Measurements from ENCODE around the gene KIF3B.
"Not testable (repeated sequence)": the region's sequence is repeated elsewhere in the genome, so short reads cannot be mapped to it uniquely, and the experiment has no call there.

KIF3B gene

DNA sequence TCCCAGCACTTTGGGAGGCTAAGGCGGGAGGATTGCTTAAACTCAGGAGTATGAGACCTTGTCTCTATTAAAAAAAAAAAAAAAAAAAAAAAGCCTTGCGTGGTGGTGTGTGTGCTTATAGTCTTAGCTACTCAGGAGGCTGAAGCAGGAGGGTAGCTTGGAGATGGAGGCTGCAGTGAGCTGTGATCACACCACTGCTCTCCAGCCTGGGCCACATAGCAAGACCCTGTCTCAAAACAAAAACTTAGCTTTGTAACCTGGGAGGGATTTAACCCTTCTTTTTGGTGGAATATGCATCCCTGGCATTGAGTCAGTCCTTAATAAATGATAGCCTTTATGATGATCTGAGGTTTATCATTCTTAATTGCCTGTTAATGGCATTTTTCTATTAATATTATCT, 93.4 kb downstream of the KIF3B start:
- 0 out of 2 replicates have a peak, but pooled peaks cover 3% of the 10 kb centered on the region for H3K4me1 ChIP-seq (ENCODE audit: control insufficient read depth, insufficient read depth, low read length)
- no peak overlapping the region for H3K9ac ChIP-seq (ENCODE audit: low read length)
- H3K9me3 ChIP-seq (ENCODE audit: control insufficient read depth, insufficient read depth, low read depth, low read length) = no peaks in the 10 kb centered on the region
- 0 out of 2 replicates have a peak, but pooled peaks cover 3% of the 10 kb centered on the region for H3K27me3 ChIP-seq (ENCODE audit: control insufficient read depth, insufficient read depth, low read length)
- no peak overlapping the region for H3K4me3 ChIP-seq (ENCODE audit: low read depth, low read length)
- H3K27ac ChIP-seq (ENCODE audit: low read depth, low read length) = no peak overlapping the region
- peaks cover 11% of the 10 kb centered on the region; the same call in 1 of the 2 replicates for H3K36me3 ChIP-seq (ENCODE audit: control insufficient read depth, insufficient read depth, low read length)

DNA sequence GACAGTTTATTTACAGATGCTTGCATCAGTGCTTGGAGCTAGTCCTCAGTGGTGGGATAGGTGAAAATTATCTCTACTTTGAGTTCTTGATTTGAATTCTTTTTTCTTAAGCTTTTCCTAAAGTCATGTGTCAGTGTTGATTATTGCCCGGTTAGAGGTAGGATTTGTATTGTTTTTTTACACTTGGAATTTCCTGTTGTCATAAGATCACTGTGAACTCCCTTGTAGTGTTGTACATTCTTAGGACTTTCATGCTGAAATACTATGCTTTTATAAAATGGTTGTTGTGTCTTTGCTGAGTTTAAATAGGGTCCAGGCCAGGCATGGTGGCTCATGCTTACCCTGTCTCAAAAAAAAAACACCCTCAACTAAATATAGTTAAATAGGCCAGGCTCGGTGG, 101.0 kb downstream of the KIF3B start:
- Histone ChIP-seq H3K36me3 (ENCODE audit: control insufficient read depth, insufficient read depth, low read length) (no peaks in the 10 kb centered on the region), H3K4me1 (ENCODE audit: control insufficient read depth, insufficient read depth, low read length) (no peaks in the 10 kb centered on the region), H3K27me3 (ENCODE audit: control insufficient read depth, insufficient read depth, low read length) (no peaks in the 10 kb centered on the region), H3K9me3 (ENCODE audit: control insufficient read depth, insufficient read depth, low read depth, low read length) (no peaks in the 10 kb centered on the region), H3K27ac (ENCODE audit: low read depth, low read length) (no peak overlapping the region), H3K9ac (ENCODE audit: low read length) (no peak overlapping the region), H3K4me3 (ENCODE audit: low read depth, low read length) (no peak overlapping the region)

DNA sequence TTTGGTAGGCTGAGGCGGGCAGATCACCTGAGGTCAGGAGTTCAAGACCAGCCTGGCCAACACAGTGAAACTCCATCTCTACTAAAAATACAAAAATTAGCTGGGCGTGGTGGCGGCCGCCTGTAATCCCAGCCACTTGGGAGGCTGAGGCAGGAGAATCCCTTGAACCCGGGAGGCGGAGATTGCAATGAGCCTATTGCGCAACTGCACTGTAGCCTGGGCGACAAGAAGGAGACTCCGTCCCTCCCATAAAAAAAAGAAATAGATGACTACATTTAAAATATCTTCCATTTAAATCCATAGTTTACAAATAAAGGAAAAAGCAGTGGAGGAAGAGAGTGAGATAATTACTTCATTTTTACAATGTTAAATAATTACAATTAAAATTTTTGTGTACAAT, 102.6 kb downstream of the KIF3B start:
- H3K9me3 ChIP-seq (ENCODE audit: control insufficient read depth, insufficient read depth, low read depth, low read length); H3K4me3 ChIP-seq (ENCODE audit: low read depth, low read length); H3K27ac ChIP-seq (ENCODE audit: low read depth, low read length); H3K27me3 ChIP-seq (ENCODE audit: control insufficient read depth, insufficient read depth, low read length); H3K36me3 ChIP-seq (ENCODE audit: control insufficient read depth, insufficient read depth, low read length); H3K4me1 ChIP-seq (ENCODE audit: control insufficient read depth, insufficient read depth, low read length); H3K9ac ChIP-seq (ENCODE audit: low read length): not testable (repeated sequence)

DNA sequence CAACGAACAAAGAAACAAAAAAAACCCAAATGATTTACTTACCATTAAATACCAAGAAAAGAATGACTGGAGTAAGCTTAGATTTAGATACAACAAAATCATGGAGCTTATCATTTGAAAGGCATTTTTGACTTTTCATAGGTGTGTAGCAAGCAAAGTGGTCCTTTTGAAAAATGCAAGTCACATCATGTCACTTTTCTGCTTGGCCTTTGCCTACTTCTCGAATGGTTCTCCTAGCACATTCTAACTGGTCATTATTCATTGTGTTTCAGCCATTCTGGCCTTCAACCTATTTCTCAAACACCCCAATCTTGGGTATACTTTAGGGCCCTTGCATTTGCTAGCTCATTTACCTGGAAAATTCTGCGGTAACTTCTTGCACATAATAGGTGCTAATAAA, 103.3 kb downstream of the KIF3B start:
- no peak overlapping the region for H3K27ac ChIP-seq (ENCODE audit: low read depth, low read length)
- H3K9ac ChIP-seq (ENCODE audit: low read length) = no peak overlapping the region
- H3K9me3 ChIP-seq (ENCODE audit: control insufficient read depth, insufficient read depth, low read depth, low read length) = no peaks in the 10 kb centered on the region
- H3K4me3 ChIP-seq (ENCODE audit: low read depth, low read length) = no peak overlapping the region
- H3K27me3 ChIP-seq (ENCODE audit: control insufficient read depth, insufficient read depth, low read length) = no peaks in the 10 kb centered on the region
- no peaks in the 10 kb centered on the region for H3K4me1 ChIP-seq (ENCODE audit: control insufficient read depth, insufficient read depth, low read length)
- no peaks in the 10 kb centered on the region for H3K36me3 ChIP-seq (ENCODE audit: control insufficient read depth, insufficient read depth, low read length)

DNA sequence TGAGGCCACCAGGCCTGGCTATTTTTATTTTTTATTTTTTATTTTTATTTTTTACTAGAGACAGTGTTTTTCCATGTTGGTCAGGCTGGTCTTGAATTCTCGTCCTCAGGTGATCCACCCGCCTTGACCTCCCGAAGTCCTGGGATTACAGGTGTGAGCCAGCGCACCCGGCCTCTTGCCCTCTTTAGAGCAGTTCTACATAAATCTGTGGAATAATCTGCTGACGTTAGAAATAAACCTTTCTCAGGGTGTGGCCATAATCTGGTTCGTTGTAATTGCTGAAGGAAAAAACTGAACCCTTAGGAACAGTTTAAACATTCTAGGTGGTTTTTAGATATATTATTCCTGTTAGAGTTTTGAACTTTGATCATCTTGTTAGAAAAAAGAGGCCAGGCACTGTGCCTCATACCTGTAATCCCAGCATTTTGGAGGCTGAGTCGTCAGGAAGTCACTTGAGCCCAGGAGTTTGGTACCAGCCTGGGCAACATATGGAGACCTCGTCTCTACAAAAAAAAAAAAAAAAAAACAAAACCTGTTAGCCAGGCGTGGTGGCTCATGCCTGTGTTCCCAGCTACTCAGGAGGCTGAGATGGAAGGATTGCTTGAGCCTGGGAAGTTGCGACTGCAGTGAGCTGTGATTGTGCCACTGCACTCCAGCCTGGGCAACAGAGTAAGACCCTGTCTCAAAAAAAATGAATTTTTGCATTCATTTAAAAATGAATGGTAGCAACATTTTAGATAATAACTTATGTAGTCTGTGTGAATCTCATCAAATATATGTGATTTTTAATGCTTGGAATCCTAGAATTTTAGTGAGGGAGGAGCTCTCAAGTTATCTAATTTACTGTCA, 104.9 kb downstream of the KIF3B start:
- Histone ChIP-seq H3K4me1 (ENCODE audit: control insufficient read depth, insufficient read depth, low read length) (no peaks in the 10 kb centered on the region), H3K27ac (ENCODE audit: low read depth, low read length) (no peak overlapping the region), H3K4me3 (ENCODE audit: low read depth, low read length) (no peak overlapping the region), H3K9ac (ENCODE audit: low read length) (no peak overlapping the region), H3K27me3 (ENCODE audit: control insufficient read depth, insufficient read depth, low read length) (no peaks in the 10 kb centered on the region), H3K36me3 (ENCODE audit: control insufficient read depth, insufficient read depth, low read length) (no peaks in the 10 kb centered on the region), H3K9me3 (ENCODE audit: control insufficient read depth, insufficient read depth, low read depth, low read length) (no peaks in the 10 kb centered on the region)

DNA sequence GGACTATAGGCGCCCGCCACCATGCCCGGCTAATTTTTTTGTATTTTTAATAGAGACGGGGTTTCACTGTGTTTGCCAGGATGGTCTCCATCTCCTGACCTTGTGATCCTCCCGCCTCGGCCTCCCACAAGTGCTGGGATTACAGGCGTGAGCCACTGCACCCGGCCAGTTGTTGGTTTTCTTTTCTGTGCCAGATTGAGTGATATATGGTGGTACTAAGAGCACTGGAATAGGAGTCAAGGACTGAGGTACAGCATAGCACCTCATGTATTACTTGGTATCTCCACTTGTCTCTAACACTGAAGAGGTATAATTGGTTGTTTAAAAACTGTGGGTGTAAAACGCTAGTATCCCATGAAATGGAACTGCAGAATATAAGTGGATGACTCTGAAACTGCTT, 106.0 kb downstream of the KIF3B start:
- H3K36me3 ChIP-seq (ENCODE audit: control insufficient read depth, insufficient read depth, low read length); H3K9ac ChIP-seq (ENCODE audit: low read length); H3K9me3 ChIP-seq (ENCODE audit: control insufficient read depth, insufficient read depth, low read depth, low read length); H3K27me3 ChIP-seq (ENCODE audit: control insufficient read depth, insufficient read depth, low read length); H3K4me3 ChIP-seq (ENCODE audit: low read depth, low read length); H3K27ac ChIP-seq (ENCODE audit: low read depth, low read length); H3K4me1 ChIP-seq (ENCODE audit: control insufficient read depth, insufficient read depth, low read length): not testable (repeated sequence)
